ENCODE results near the gene ZNF438. TPM values are rescaled to one million over a fixed set of nuclear protein-coding genes. Genes with fewer than 3 reads are reported as not detected.

ZNF438 gene
- polyA plus RNA-seq, 3 donors: 5.4 to 11.1 (median 9.3) TPM

DNA sequence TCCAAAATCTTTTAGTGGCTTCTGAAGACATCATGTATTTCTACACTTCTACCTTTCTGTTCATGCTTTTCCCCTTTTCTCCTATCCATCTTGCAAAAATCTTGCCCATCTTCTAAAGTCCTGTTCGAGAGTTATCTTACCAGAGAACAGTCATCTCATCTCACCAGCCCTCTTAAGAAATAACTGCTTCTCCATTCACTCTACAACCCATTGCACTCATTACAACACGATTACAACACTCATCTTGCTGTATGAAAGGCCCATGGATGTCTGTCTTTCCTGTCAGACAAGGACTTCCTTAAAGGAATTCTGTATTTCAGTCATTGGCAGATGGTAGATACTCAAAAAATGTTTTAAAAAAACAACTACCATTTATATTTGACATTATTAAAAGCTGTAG, 30.8 kb downstream of the ZNF438 start:
- Histone ChIP-seq H3K4me2 (replicated peaks; ENCODE audit: extremely low read depth, low read length, poor library complexity, severe bottlenecking) (peak overlapping the region; percentile 69), H3K79me2 (ENCODE audit: insufficient read depth, low read length) (peaks cover 65% of the 10 kb centered on the region), H3K9me3 (replicated peaks in 1 of 2; ENCODE audit: control insufficient read depth in 1 of 2, insufficient read depth in 1 of 2, low read length in 2 of 2) (no peaks in the 10 kb centered on the region), H3K4me1 (ENCODE audit: control insufficient read depth in 1 of 2, insufficient read depth in 2 of 2, low read length in 2 of 2) (peaks cover 67 to 95% of the 10 kb centered on the region in 2 donors), H3K9ac (ENCODE audit: insufficient read depth, low read length, poor library complexity, severe bottlenecking) (peak overlapping the region; percentile 47), H3K36me3 (replicated peaks in 1 of 2; ENCODE audit: control insufficient read depth in 1 of 2, insufficient read depth in 2 of 2, low read length in 2 of 2) (no peaks in the 10 kb centered on the region), H3K4me3 (replicated peaks in 1 of 3; ENCODE audit: low read depth in 2 of 3, low read length in 3 of 3) (peak overlapping the region in 1 of 3 experiments; percentile 72), H3K27ac (ENCODE audit: low read depth in 1 of 2, low read length in 2 of 2) (peak overlapping the region; percentile 94 to 98), H3K27me3 (ENCODE audit: control insufficient read depth in 2 of 2, insufficient read depth in 2 of 2, low read length in 2 of 2) (no peaks in the 10 kb centered on the region), H4K20me1 (ENCODE audit: insufficient read depth, low read length) (no peaks in the 10 kb centered on the region), H2AFZ (ENCODE audit: insufficient read depth, low read depth, low read length, poor library complexity, severe bottlenecking) (no peak overlapping the region)
- Mint-ChIP-seq H3K36me3 (peaks cover 6% of the 10 kb centered on the region in 2 donors), H3K4me3 (peak overlapping the region in 1 of 2 donors; percentile 49), H3K4me1 (peaks cover 89% of the 10 kb centered on the region), H3K27ac (peak overlapping the region; percentile 98 to 100 (median 99)), H3K27me3 (ENCODE audit: low read depth in 3 of 3) (no peaks in the 10 kb centered on the region), H3K9me3 (peaks cover 0 to 5% (median 2%) of the 10 kb centered on the region in 7 donors)
- TF ChIP-seq, protein P1, sequence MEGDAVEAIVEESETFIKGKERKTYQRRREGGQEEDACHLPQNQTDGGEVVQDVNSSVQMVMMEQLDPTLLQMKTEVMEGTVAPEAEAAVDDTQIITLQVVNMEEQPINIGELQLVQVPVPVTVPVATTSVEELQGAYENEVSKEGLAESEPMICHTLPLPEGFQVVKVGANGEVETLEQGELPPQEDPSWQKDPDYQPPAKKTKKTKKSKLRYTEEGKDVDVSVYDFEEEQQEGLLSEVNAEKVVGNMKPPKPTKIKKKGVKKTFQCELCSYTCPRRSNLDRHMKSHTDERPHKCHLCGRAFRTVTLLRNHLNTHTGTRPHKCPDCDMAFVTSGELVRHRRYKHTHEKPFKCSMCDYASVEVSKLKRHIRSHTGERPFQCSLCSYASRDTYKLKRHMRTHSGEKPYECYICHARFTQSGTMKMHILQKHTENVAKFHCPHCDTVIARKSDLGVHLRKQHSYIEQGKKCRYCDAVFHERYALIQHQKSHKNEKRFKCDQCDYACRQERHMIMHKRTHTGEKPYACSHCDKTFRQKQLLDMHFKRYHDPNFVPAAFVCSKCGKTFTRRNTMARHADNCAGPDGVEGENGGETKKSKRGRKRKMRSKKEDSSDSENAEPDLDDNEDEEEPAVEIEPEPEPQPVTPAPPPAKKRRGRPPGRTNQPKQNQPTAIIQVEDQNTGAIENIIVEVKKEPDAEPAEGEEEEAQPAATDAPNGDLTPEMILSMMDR (IDR thresholded peaks at IDR 0.05): no peak
- WGBS (ENCODE audit: insufficient coverage): 0% methylated on average over 1 of the region's 2 CpGs
- intact Hi-C loops (cut with micrococcal nuclease): loop anchor here in 1 of 2 donors (10.0 kb wide), 1 partner anchor 754 kb away; no protein-coding TSS in a partner anchor
- peak; percentile 84 to 96 (median 94) for DNase-seq

DNA sequence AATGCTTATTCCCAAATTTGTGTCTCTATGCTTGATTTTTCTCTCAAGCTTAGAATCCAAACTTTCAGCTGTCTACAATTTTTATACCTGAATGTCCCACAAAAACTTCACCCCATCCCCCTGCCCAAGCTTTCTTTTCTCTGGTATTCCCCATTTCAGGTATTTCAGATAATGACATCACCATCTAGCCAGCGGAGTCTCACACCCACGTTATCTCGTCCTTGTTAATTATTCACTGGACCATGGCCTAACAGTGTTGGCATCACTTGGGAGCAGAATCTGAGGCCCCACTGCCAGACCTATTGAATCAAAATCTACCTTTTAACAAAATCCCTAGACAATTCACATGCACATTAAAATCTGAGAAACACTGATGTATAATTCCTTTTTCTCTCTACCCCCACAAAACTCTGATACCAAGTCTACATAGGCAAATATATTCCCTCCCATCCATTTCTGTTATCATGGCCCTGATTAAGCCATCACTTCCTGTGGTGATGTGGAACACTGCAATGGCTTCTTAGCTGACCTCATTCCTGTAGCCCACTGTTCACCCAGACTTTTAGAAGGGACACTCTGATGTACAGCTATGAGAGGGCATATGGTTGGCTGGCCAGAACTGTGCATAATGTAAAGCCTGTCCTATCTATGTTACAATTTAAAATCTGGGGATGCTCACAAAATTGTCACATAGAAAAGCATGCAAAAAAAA, 31.4 kb downstream of the ZNF438 start:
- Mint-ChIP-seq H3K27me3 (ENCODE audit: low read depth in 3 of 3) (no peaks in the 10 kb centered on the region), H3K4me3 (peak overlapping the region in 1 of 2 donors; percentile 56), H3K27ac (peak overlapping the region; percentile 98 to 100 (median 99)), H3K9me3 (peaks cover 1 to 7% (median 3%) of the 10 kb centered on the region in 7 donors), H3K4me1 (peaks cover 90% of the 10 kb centered on the region), H3K36me3 (peaks cover 6% of the 10 kb centered on the region in 2 donors)
- no peak overlapping the region for H2AFZ ChIP-seq (ENCODE audit: insufficient read depth, low read depth, low read length, poor library complexity, severe bottlenecking)
- H3K79me2 ChIP-seq (ENCODE audit: insufficient read depth, low read length): peaks cover 72% of the 10 kb centered on the region
- no peaks in the 10 kb centered on the region for H3K9me3 ChIP-seq (replicated peaks in 1 of 2; ENCODE audit: control insufficient read depth in 1 of 2, insufficient read depth in 1 of 2, low read length in 2 of 2)
- peak overlapping the region; percentile 47 for H3K9ac ChIP-seq (ENCODE audit: insufficient read depth, low read length, poor library complexity, severe bottlenecking)
- peak in 2 of 3 donors; percentile 71 for DNase-seq
- peaks cover 65 to 96% of the 10 kb centered on the region in 2 donors for H3K4me1 ChIP-seq (ENCODE audit: control insufficient read depth in 1 of 2, insufficient read depth in 2 of 2, low read length in 2 of 2)
- TF ChIP-seq, protein P1 (IDR thresholded peaks at IDR 0.05): no peak
- H3K4me2 ChIP-seq (replicated peaks; ENCODE audit: extremely low read depth, low read length, poor library complexity, severe bottlenecking): peak overlapping the region; percentile 69
- H4K20me1 ChIP-seq (ENCODE audit: insufficient read depth, low read length): no peaks in the 10 kb centered on the region
- peak overlapping the region; percentile 94 to 98 for H3K27ac ChIP-seq (ENCODE audit: low read depth in 1 of 2, low read length in 2 of 2)
- intact Hi-C loops (cut with micrococcal nuclease): loop anchor here in 1 of 2 donors (10.0 kb wide), 1 partner anchor 755 kb away; no protein-coding TSS in a partner anchor
- H3K36me3 ChIP-seq (replicated peaks in 1 of 2; ENCODE audit: control insufficient read depth in 1 of 2, insufficient read depth in 2 of 2, low read length in 2 of 2): no peaks in the 10 kb centered on the region
- 100% methylated on average over 3 of the region's 3 CpGs for WGBS (ENCODE audit: insufficient coverage)
- peak overlapping the region in 1 of 3 experiments; percentile 72 for H3K4me3 ChIP-seq (replicated peaks in 1 of 3; ENCODE audit: low read depth in 2 of 3, low read length in 3 of 3)
- H3K27me3 ChIP-seq (ENCODE audit: control insufficient read depth in 2 of 2, insufficient read depth in 2 of 2, low read length in 2 of 2): no peaks in the 10 kb centered on the region
